Eye (tissue), 1 donor: ENCODE measurements around the gene AMFR.

Experiments
- DNase-seq: peaks from one replicate; pipeline ENCODE4 v3.0.0-alpha.2; 2015

The AMFR gene

GRCh38 chr16:56346131-56346890 lies 79.0 kb downstream of the AMFR start:
- DNase-seq = no peak

GRCh38 chr16:56345406-56346050 lies 79.8 kb downstream of the AMFR start:
- no peak for DNase-seq

GRCh38 chr16:56344518-56345405 lies 80.6 kb downstream of the AMFR start:
- DNase-seq = no peak

GRCh38 chr16:56343661-56344517 lies 81.5 kb downstream of the AMFR start:
- no peak for DNase-seq

GRCh38 chr16:56341656-56342399 lies 83.5 kb downstream of the AMFR start:
- no peak for DNase-seq

- DNase-seq = no peak
These were observed 84.4 kb downstream of the AMFR start for GRCh38 chr16:56340864-56341365.

- no peak for DNase-seq
These were observed 84.9 kb downstream of the AMFR start for GRCh38 chr16:56340416-56340815.

- no peak for DNase-seq
These were observed 85.7 kb downstream of the AMFR start for GRCh38 chr16:56339431-56340195.

GRCh38 chr16:56338566-56339318 lies 86.6 kb downstream of the AMFR start:
- DNase-seq = no peak

GRCh38 chr16:56337858-56338325 lies 87.5 kb downstream of the AMFR start:
- DNase-seq = no peak

GRCh38 chr16:56337131-56337857 lies 88.1 kb downstream of the AMFR start:
- DNase-seq = no peak

GRCh38 chr16:56336711-56337110 lies 88.6 kb downstream of the AMFR start:
- no peak for DNase-seq

GRCh38 chr16:56336071-56336688 lies 89.2 kb downstream of the AMFR start:
- DNase-seq = no peak

GRCh38 chr16:56334761-56335160 lies 90.6 kb downstream of the AMFR start:
- DNase-seq = no peak

GRCh38 chr16:56332464-56333079 lies 92.8 kb downstream of the AMFR start:
- DNase-seq = peak; percentile 67

GRCh38 chr16:56331915-56332314 lies 93.4 kb downstream of the AMFR start:
- no peak for DNase-seq

GRCh38 chr16:56331399-56331798 lies 93.9 kb downstream of the AMFR start:
- no peak for DNase-seq

- DNase-seq = no peak
These were observed 94.9 kb downstream of the AMFR start for GRCh38 chr16:56330476-56330875.
